HG03280 (cell line): ENCODE results near the gene MARS2.
"Not testable (repeated sequence)": the region's sequence is repeated elsewhere in the genome, so short reads cannot be mapped to it uniquely, and the experiment has no call there.

ENCODE experiments used
- ATAC-seq: cut with Tn5 transposase; IDR thresholded peaks from one replicate; pipeline ENCODE4 v1.9.1; 2021; ENCODE audit warnings: mild to moderate bottlenecking, moderate library complexity; ENCODE audit not compliant: unreplicated experiment

MARS2 gene

DNA sequence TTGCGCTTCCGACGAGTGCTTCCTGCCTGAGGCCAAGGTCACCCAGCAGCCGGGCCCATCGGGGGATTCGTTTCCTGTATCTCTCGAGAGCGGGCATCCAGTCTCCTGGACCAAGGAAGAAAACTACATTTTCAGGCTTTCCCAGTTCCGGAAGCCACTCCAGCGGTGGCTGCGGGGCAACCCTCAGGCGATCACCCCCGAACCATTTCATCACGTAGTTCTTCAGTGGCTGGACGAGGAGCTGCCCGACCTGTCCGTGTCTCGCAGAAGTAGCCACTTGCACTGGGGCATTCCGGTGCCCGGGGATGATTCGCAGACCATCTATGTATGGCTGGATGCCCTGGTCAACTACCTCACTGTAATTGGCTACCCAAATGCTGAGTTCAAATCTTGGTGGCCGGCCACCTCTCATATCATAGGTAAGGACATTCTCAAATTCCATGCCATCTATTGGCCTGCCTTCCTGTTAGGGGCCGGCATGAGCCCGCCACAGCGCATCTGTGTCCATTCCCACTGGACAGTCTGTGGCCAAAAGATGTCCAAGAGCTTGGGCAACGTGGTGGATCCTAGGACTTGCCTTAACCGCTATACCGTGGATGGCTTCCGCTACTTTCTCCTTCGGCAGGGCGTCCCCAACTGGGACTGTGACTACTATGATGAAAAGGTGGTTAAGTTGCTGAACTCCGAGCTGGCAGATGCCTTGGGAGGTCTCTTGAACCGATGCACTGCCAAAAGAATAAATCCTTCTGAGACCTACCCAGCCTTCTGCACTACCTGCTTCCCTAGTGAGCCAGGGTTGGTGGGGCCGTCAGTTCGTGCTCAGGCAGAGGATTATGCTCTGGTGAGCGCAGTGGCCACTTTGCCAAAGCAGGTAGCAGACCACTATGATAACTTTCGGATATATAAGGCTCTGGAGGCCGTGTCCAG lies 1.0 kb downstream of the MARS2 start:
- ATAC-seq: no peak

DNA sequence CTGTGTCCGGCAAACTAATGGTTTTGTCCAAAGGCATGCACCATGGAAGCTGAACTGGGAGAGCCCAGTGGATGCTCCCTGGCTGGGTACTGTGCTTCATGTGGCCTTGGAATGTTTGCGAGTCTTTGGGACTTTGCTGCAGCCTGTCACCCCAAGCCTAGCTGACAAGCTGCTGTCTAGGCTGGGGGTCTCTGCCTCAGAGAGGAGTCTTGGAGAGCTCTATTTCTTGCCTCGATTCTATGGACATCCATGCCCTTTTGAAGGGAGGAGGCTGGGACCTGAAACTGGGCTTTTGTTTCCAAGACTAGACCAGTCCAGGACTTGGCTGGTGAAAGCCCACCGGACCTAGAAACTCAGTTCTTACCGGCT lies 1.7 kb downstream of the MARS2 start:
- ATAC-seq: no peak

DNA sequence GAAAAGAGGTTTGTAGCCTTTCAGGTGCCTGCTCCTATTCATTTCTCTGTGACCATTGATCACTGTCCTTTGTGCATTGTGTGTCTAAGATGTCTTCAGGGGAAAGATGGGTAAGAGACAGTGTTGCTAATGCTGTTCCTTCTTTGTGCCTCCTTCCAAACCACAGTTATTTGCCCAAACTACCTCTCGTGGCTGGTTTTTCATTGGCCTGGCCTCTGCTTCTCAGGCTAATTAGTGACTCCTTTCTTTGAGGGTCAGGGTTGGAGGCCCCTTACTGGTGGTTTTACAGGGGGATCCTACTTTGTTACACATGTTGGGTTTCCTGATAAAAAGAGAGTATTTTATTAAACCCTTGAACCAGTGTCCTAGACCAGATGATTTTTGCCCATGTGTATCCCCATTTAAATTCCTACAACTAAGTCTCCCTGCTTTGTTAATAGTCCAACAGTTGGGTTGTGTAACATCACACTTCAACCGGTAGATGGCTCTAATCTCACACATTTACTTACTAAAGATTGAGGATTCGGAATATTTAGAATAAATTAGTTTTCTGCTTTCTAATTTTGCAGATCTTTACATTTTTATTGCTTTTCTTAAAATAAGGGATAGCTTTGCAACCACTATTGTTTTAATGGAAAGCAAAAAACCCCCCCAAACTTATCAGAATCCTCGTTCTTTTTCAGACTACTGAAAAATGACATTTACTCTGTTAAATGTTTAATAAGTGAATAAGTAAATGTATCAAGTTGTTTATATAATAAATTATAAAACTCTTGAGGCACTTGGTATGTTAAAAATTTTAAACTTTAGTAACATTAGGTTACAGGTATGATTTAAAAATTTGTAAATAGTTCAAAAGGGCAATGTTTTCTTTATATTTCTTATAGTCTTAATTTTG lies 2.4 kb downstream of the MARS2 start:
- no peak for ATAC-seq

DNA sequence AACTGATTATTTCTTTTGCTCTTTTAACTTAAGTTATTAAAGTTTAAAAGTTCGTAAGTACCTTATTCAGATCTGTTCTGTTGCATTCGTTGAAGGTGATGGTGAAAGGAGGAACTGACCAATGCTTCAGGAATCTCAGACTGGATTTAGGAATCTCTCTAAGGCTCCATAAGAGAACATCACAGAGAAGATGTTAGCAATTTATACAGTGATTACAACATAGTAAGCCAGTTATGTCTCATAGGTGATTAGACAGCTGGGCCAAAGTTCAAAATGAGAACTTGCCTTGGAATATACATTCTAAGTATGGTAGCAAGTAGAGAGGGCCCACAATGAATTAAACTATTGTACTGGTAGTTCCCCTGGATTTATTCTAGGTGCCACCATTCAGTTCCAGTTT lies 3.2 kb downstream of the MARS2 start:
- no peak for ATAC-seq

DNA sequence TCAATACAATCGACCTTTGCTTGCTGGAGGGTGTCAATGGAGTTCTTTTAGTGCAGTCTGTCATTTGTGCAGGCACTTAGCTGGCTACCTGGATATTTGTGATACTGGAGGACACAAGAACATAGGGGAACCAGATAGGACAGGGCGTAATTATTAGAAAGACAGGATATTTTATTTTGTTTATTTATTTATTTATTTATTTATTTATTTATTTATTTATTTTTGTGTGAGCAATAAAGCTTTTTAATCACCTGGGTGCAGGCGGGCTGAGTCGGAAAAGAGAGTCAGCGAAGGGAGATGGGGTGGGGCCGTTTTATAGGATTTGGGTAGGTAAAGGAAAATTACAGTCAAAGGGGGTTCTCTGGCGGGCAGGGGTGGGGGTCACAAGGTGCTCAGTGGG lies 4.0 kb downstream of the MARS2 start:
- not testable (repeated sequence) for ATAC-seq

DNA sequence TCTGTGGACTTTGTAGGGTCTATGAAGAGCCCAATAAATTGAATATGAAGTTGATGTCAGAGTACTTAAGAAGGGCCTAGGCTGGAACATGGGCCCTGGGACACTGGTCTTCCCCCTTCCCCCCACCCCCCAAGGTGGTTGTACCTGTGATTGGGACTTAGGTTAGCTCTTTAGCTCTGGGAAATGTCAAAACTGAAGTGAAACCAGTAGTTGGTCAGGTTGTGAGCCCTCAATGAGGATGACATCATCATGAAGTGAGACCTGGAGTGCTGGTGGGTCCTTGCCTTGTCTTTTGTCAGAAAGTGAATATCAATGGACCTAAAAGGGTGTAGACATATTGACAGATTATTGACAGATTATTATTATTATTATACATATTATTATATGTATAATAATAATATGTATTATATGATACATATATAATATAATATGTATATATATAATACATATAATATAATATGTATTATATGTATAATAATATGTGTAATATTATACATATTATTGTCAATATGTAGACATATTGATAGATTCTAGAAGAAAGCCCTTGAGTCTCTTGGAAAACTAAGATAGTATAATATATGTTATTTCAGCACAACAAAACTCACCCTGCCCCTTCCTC lies 5.4 kb downstream of the MARS2 start:
- ATAC-seq: peak; percentile 82

DNA sequence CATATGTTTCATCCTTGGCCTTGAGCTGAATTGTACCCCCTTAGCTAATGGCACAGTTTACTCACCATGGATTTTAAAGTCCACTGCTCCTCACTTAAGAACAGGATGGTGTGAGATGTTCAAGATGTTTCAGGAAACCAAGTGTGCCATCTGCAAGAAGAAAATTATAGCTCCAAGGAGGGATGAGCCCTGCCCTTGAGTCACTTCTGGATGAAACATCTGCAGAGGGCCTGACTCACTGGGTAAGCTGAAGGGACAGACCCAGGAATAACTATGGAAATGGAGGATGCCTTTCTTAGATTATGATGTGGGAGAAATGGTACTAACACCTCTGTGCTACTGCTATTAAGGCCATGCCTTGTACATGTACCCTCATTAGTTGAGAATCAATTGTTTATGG lies 6.4 kb downstream of the MARS2 start:
- ATAC-seq: no peak

DNA sequence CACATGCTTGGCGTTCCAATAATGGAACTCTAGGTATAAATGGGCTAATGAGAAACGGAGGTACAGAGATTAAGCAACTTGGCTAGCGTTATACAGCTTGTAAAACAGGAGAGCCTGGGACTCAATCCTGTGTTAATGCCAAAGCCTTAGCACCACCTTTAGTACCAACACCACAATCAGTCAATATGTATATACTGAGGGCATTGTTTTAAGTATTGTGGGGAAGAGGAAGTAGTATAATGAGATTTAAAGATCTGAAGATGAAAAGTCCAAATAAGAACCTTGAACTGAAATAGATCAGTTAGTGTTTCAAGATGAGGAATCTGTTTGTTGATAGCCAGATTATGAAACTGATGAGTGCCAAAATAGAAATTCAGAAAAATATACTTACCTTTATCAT lies 8.1 kb downstream of the MARS2 start:
- ATAC-seq: no peak

DNA sequence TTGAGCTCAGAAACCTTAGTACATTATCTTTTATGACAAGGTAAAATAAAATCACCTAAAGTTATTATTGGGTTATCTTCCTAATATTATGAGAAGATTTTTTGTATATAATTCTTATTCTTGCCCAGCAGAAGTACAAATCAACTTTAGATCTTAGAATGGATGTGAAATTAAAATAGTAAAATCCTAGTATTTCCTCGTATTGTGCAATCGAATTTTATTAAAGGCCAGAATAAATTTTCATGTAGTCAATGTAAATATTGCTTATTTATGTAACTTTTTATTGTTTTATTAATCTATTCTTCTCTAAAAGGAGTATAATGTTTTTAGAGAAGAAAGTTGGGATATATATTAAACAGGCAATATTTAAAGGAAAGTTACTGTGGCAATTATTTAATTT lies 12.7 kb downstream of the MARS2 start:
- no peak for ATAC-seq

DNA sequence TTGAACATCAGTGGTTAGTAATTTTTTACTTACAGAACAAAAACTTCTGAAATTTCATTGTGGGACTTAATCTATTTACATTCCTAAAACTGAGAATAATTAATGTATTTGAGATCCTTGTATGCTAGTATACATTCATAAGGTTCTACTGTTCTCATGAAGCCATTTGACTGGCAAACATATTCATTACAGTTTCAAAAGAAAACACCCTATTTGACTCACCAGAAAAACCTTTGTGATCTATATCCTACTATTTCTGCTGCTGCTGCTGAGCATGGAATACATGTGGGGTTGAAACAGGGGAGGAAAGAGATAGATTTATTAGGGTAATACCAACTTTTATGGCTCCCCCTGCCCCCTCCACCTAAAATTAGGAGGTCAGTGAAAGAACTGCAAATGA lies 21.8 kb downstream of the MARS2 start:
- no peak for ATAC-seq

DNA sequence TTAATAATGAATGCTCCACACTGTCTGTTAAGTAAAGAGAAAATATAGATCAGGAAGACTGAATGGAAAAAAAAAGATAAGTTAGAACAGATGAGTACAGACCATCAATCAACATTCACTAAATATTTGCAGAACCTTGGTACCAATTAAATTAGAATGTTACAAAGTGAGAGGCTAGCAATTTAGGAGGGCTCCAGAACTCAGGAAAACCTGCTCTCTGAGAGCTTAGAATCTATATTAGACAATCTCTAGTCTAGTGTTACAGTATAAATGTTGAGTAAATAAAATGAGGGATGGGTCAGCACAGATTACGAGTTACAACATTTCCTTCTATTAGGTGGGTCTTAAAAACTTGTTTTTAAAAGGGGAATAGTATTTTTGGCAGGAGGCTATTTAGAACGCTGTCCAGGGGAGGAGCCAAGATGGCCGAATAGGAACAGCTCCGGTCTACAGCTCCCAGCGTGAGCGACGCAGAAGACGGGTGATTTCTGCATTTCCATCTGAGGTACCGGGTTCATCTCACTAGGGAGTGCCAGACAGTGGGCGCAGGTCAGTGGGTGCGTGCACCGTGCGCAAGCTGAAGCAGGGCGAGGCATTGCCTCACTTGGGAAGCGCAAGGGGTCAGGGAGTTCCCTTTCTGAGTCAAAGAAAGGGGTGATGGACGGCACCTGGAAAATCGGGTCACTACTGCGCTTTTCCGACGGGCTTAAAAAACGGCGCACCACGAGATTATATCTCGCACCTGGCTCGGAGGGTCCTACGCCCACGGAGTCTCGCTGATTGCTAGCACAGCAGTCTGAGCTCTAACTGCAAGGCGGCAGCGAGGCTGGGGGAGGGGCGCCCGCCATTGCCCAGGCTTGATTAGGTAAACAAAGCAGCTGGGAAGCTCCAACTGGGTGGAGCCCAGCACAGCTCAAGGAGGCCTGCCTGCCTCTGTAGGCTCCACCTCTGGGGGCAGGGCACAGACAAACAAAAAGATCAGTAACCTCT lies 23.7 kb downstream of the MARS2 start:
- ATAC-seq: not testable (repeated sequence)

DNA sequence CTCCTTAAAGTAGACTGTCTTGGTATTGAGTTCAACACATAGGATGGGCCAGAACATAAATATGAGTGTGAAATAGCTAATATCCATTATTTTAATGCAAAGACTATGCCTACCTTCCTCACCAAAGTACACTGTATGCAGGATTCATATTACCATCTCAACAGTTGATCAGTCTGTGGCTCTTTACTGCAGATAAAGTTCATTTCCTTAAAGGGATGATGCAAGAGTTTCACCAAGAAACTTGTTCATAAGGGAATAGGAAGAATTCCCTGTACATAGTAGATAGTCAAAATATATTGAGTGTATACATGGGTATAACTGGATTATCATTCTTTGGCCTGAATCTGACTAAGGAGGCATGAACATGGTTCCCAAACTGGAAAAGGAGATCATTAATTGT lies 35.0 kb downstream of the MARS2 start:
- ATAC-seq: no peak
